GM21528 (cell line): Measurements from ENCODE around the gene SPEM2.

Experiments used
- ATAC-seq: cut with Tn5 transposase; IDR thresholded peaks from one replicate; pipeline ENCODE4 v1.9.1; 2021; ENCODE audit warnings: mild to moderate bottlenecking, moderate library complexity; ENCODE audit not compliant: unreplicated experiment, low FRiP score

Gene SPEM2

DNA sequence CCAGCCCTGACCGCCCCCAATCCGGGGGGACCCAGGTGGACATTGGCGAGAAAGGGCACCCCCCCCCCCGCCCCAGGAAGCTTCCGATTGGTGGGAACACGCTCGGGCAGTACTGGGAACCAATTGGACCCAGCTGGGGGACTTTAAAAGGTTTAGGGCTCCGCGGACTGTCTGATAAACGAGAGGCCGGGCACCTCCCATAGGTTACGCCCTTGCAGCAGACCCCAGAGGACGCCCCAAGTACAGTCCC lies 21.8 kb upstream of the SPEM2 start:
- no peak for ATAC-seq

DNA sequence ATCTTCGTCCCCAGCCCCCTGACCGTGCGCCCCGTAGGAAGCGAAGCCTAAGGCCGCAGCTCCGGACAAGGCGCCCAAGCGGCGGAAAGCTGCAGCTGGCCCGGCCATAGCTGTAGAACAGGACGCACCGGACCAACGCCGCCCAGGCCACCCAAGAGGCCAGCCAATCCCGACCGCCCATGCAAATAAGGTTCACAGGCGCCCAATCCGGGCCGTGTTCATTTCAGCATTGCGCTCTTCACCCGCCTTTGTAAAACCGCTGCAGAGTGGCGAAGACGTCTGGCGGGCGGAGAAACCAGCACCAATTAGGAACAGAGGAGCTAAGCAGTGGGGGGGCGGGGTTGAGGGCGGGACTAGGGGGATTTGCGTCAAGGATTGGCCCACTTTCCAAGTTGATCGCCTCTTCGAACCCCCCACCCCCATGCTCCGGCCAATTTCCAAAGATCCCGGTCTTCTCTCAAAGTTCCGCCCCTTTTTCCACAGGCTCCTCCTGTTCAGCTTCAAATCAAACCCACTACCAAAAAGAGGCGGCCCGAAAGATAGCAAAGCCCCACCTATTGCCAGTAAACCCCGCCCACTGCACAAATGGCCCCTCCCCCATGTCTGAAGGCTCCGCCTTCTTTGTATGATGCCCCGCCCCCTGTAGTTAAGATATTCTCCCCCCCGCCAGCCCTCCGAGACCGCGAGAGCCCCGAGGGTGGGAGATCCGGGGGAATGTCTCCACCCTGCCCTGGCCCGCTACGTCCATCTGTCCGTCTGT lies 21.3 kb upstream of the SPEM2 start, which contains the start of gene TMEM256:
Gene TMEM256, minus strand, starts transcription at position 121 of the 760 bp plus-strand sequence. Its CDS starts 13 bp downstream, at position 108.
- peak; percentile 86 for ATAC-seq

DNA sequence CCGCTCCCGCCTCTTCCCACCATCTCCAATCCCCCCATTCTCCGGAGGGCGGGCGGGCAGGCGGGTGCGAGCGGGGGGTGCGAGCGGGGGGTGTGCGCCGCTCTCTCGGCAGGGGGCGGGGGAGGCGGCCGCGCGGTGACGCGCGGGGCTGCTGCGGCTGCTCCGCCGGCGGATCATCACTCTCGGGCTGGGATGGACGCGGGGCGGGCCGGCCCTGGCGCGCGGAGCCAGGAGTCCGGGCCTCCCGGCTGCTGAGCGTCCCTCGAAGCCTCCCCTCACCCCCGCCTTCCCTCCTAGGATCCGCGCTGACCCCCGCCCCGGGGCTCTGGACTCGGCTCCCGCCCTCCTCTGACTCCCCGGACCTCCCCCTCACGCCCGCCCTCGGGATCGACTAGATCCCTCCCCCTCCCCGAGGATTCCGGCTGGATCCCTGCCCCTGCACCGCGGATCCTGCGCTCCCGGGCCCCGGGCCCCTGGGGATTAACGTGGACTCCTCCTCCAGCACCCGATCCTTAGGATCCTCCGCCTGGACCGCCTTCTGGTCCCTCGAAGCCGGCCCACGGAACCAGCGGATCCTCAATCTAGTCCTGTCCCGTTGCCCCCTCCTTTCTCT lies 20.6 kb upstream of the SPEM2 start:
- ATAC-seq: peak; percentile 4

DNA sequence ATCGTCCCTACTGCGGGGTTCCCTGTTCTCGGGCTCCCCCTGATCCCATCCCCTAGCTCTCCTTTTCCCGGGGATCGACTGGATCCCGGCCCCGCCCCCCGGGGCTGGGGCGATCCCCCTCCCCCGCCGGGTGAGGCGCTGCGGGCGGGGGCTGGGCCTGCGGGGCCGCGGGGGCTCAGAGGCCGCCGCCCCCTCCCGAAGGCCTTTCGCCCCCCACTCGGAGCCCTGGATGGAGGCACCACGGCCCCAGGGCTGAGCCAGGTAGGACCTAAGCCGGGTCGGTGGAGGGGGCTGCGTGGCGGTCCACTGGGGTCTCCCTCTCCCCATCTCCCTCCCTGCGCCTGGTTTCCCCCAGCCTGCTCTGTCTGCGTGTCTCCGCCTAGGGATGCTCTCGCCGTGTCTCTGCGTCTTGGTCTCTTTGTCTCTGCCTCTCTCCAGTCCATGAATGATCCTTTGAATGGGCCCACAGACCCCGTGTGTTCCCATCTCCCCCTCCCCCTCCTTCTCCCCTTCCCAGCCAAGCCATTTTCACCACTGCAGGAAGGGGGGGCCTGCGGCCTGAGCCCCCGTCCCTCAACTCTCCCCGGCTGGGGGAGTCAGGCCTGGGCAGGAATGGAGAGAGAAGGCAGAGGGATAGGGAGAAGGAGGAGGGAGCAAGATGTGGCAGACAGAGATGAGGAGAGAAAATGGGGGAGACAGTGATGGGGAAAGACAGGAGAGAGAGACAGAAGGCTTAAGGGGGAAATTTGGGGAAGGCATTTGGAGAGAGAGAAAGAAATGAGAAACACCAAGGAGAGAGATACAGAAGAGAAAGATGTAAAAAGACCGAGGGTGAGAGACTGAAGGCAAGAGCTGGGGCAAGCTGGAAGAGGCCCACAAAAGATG lies 19.8 kb upstream of the SPEM2 start:
- ATAC-seq: no peak

DNA sequence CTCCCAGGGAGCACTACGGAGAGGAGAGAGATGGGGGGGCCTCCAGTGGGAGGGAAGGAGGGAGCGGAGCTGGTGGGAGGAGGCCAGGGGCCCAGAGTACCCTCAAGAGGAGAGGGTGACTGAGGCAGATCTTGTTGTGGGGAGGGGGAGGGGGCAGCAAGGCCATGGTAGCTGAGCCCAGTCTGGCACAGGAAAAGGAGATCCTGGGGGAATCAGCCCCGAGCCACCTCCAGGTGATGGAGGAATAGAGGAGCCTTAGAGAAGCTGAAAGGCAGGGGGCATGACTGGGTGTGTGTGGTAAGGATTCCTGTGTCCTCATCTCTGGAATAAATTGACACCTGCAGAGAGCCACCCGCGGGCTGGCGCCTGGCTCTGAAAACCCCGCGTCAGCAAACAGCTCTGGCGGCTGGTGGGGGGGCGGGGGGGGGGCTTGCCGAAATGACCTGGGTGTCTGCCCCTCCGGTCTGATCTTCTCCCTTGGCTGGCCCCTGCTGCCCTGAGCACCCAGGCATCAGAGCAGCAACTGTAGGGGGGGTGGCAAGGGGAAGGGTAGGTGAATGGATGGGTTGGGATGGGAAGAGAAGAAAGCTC lies 19.1 kb upstream of the SPEM2 start:
- ATAC-seq: no peak

DNA sequence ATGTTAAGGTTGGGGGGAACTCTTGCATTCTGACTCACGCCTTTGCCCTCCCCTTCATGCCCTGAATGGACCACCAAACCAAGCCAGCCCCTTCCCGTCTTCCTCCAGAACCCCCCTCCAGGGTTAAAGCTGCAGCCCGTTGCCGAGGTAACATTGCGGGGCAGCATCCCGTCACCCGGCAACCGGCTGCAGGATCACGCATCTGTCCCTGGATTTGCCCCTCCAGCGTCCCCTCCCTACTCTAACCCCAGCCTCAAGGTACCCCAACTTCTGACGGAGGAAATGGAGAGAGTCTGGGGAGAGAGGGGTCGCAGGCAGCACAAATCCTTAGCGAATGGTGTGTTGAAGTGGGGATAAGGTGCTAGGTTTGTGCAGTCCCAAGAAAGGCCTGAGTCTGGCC lies 18.3 kb upstream of the SPEM2 start:
- ATAC-seq: no peak

DNA sequence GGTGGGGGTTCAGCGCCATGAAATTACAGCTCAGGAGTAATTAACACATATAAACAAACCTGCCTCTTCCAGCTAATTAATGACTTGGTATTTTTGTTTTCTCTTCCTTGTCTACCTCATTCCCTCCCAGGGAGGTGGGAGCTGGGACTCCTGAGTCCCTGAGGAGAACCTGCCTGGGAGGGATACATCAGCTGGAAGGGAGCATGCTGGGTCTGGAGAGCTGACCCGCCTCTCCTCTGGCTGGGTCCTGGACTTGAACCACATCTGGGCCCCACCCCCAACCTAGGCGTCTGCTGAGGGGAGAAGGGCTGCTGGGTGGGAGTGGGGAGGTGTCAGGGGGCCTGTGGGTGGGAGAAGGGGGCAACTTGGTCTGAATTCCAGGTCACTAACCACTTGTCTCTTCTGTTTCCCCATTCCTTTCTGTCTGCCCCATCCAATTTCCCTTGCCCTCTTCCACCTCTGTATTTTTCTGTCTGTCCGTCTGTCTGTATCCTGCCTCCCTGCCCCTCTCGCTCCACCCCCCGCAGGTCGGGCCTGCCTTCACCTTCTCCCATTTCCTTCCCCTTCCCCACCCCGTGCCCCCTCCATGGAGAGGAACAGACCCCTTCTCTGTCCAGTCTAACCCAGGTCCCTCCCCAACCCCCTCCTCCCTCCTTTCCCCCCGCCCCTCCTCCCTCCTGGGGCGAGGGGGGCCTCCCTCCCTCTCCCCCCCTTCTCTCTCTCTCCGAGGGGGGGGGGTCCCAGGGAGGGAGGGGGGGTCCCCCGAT lies 17.7 kb upstream of the SPEM2 start, which contains the start of gene NLGN2:
Gene NLGN2, plus strand, starts transcription at position 361 of the 767 bp plus-strand sequence. CDS start 411 bp downstream, outside the sequence.
- ATAC-seq: no peak

DNA sequence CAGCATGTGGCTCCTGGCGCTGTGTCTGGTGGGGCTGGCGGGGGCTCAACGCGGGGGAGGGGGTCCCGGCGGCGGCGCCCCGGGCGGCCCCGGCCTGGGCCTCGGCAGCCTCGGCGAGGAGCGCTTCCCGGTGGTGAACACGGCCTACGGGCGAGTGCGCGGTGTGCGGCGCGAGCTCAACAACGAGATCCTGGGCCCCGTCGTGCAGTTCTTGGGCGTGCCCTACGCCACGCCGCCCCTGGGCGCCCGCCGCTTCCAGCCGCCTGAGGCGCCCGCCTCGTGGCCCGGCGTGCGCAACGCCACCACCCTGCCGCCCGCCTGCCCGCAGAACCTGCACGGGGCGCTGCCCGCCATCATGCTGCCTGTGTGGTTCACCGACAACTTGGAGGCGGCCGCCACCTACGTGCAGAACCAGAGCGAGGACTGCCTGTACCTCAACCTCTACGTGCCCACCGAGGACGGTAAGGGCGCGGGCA lies 17.1 kb upstream of the SPEM2 start:
- no peak for ATAC-seq

DNA sequence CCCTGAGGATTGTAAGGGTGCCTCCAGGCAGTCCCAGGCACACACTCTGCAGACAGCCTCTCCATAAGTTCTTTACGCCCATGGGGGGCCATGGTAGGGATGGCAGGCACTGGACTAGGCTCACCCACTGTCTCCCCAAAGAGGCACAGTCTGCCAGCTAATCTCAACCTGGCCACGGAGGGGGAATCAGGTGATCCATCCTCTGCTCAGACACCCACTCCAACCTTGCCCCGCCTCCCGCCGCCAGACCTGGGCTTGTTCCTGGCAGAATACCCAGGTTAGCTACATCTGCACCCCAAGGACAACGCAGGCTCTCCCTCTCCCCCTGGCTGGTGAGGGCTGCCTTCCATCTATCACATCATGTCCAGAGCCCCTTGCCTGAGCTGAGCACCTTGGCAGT lies 16.6 kb upstream of the SPEM2 start:
- no peak for ATAC-seq

DNA sequence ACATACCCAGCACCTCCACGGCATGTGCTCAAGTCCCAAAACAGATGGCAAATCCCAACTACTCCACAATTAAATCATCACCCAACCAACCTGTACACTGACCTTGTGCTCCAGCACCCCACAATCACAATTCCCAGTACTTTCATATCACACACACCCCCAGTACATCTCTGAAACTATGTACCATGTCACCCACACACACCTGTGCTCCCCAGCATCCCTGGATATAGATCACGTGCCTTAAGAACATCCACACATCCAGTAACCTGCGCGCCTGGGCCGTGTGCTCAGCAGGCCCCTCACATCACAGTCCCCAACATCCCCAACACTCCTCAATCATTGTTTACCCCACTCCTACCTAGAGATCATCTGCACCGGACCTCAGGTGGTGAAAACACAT lies 15.7 kb upstream of the SPEM2 start:
- ATAC-seq: no peak

DNA sequence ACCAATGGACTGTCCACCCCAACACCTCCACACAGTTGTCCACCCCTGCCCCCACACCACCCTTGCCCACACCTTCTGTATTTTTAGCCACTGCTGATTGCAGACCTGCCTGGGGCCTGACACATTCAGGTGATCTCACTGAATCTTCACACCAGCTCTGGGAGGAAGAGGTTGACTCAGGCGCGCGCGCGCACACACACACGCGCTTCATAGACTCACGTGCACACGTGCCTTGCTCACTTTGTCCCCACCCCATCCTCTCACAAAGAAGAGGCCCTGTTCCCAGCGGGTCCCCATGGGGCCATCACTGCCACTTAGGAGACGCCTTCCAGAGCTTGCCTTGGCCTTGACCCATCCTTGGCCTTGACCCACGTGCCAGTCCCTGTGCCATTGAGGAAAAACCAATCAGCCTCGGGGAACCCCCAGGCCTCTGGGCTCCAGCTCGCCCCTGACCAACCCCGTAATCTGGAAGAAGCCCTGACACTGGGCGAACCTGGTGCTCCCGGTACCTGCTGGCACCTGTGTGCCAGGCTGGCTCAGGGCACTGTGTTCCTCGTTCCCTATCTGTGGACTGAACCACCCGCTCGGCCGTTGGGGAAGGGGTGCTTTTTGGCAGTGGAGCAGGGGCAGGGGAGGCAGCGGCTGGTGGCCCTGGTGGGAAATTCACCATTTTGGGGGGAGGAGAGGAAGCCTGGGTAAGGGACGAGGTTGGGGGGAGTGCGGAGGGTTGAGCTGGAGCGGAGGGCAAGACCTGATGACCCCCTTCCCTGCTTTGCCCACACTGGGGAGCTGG lies 14.6 kb upstream of the SPEM2 start:
- no peak for ATAC-seq

DNA sequence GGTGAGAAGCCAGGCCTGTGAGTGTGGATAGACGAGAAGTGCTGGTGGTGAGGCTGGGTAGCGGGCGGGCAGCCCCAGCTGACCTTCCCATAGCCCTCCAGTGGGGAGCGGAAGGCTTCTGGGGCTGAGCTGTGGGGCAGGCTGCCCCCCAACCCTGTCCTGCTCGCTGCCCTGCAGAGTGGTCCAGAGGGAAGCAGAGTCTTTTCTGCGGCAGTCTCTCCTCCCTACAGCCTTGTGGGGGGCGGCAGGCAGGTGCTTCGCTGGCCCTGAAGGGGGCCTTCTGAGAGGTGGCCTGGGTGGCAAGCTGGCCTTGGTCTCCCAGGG lies 14.0 kb upstream of the SPEM2 start:
- no peak for ATAC-seq

DNA sequence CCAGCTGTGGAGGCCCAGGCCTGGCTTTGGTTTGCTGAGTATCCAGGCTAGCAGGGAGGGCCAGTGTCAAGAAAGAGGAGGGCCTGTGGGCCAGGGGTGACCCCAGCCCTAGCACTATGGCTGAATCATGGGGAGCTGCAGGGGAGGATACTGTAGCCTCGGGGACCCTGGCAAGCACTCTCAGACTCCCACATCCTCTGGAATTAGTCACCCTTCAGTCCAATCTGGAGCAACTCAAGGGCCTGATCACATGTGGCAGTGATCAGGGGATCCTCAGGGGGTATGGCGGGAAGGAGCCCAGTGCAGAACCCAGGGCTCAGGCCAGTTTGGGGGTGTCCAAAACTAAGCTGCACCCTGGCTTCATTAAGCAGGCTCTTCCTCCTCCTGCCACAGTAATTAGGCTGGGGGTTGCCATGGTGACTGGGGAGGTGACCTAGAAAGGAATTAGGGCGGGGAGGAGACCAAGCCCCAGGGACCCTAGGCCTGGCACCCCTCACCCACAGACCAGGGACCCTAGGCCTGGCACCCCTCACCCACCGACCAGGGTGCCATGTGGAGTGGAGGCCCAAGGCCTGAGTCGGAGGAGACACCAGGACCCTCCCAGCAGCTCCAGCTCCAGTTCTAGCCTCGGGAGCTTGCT lies 11.9 kb upstream of the SPEM2 start:
- no peak for ATAC-seq

DNA sequence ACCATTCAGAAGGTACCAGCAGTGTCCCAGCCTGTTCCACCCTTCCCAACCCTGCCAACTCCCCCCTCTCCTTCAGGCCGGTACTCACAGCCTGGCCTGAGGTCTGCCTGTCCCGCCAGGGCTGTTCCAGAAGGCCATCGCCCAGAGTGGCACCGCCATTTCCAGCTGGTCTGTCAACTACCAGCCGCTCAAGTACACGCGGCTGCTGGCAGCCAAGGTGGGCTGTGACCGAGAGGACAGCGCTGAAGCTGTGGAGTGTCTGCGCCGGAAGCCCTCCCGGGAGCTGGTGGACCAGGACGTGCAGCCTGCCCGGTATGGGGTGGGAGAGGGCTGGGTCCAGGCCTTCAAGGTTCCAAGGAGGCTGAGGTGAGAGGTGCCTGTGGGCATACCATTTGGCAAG lies 10.6 kb upstream of the SPEM2 start:
- ATAC-seq: no peak

DNA sequence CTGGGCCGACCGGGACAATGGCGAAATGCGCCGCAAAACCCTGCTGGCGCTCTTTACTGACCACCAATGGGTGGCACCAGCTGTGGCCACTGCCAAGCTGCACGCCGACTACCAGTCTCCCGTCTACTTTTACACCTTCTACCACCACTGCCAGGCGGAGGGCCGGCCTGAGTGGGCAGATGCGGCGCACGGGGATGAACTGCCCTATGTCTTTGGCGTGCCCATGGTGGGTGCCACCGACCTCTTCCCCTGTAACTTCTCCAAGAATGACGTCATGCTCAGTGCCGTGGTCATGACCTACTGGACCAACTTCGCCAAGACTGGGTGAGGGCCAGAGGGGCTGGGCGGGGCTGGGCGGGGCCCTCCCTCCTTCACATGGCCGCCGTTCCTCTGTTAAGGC lies 9.6 kb upstream of the SPEM2 start:
- ATAC-seq: no peak

DNA sequence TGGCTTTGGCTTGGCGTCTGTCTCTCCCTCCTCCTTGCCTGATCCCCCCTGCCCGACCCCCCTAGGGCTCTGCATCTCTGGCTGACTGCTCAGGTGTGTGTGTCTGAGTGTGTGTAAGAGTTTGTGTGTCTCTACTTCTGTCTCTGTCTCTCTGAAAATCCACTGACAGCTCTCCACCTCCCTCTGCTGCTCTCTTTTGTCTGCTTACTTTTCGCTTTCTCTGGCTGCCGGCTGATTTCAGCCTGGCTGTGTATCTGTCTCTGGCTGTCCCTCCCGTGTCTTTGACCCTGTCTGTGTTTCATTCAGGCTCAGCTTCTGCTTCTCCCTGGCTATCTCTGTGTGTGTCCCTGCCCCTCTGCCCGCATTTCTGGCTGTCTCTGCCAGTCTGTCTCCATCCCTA lies 9.1 kb upstream of the SPEM2 start:
- ATAC-seq: no peak

DNA sequence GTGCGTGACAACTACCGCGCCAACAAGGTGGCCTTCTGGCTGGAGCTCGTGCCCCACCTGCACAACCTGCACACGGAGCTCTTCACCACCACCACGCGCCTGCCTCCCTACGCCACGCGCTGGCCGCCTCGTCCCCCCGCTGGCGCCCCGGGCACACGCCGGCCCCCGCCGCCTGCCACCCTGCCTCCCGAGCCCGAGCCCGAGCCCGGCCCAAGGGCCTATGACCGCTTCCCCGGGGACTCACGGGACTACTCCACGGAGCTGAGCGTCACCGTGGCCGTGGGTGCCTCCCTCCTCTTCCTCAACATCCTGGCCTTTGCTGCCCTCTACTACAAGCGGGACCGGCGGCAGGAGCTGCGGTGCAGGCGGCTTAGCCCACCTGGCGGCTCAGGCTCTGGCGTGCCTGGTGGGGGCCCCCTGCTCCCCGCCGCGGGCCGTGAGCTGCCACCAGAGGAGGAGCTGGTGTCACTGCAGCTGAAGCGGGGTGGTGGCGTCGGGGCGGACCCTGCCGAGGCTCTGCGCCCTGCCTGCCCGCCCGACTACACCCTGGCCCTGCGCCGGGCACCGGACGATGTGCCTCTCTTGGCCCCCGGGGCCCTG lies 8.3 kb upstream of the SPEM2 start:
- ATAC-seq: no peak

DNA sequence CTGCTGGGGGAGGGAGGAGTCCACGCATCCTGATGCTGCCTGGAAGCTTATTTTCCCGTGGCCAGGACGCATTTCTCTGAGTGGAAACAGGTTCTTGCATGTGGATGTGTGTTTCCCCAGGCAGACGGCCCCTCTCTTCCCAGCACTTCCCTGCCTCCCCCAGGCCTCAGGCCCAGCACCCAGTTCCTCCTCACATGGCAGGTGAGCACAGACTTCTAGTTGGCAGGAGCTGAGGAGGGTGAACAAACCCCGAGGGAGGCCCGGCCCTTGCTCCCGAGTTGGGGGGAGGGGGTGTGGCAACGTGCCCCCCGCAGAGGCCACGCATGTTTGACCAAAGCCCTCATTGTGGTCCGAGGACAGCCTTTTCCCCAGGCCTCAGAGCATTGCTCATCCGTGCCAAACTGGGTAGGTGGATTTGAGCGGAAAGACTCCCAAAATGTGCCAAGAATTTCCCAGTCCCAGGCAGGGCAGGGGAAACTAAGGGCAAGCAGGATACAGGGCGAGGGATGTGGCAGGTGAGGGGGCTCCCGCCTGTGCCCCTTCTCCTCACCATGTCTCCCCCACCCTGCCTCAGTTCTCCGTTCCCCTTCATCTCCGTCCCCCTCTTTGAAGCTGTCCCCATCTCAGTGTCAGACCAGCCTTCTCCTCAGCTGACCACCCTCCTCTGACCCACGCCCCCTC lies 6.8 kb upstream of the SPEM2 start:
- ATAC-seq: no peak
